Activated CD4-positive, alpha-beta T cell treated with anti-CD3 and anti-CD28 coated beads, Interleukin-2, amount 50 U/mL, for 24 hours (primary cell): ENCODE results near the gene TCEA3.

Experiments used
- DNase-seq, 2 donors: peaks; one replicate each; pipeline ENCODE4 v3.0.0-alpha.2; 2020; ENCODE audit warnings: low read depth in 1 of 2, low spot score in 1 of 2

TCEA3 gene

DNA sequence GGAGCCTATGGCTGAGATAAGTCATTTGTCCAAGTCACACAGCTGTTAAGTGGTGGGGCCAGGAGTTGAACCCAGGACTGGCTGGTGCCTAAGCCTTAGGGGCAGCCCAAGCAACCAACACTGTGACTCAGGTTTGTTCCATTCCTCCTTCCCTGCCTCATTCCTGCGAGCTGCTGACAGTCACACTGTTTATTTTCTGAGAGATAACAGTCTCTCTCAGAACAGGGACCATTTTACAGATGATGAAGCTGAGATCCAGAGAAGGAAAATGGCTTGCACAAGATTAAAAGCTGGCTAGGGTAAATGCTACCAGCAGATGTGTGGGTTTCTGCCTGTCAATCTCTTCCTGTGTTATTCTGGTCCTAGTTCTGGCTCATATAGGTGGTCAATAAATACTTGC, 24.3 kb upstream of the TCEA3 start:
- DNase-seq = no peak

DNA sequence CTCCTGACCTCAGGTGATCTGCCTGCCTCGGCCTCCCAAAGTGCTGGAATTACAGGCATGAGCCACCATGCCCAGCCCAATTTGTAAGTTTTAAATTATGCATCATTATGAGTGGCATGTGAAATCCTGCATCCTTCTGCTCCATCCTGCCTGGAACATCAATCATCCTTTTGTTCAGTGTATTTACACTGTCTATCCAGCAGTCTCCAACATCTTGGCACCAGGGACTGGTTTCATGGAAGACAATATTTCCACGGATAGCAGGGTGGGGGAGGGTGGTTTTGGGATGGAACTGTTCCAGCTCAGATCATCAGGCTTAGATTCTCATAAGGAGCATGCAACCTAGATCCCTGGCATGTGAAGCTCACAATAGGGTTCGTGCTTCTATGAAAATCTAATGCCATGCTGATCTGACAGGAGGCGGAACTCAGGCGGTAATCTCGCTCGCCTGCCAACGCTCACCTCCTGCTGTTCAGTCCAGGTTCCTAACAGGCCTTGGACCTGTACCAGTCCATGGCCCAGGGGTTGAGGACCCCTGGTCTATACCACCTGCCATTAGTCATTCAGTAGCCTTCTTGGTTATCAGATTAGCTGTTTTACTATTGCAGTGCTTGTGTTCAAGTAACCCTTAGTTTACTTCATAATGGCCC, 22.2 kb upstream of the TCEA3 start:
- no peak for DNase-seq

DNA sequence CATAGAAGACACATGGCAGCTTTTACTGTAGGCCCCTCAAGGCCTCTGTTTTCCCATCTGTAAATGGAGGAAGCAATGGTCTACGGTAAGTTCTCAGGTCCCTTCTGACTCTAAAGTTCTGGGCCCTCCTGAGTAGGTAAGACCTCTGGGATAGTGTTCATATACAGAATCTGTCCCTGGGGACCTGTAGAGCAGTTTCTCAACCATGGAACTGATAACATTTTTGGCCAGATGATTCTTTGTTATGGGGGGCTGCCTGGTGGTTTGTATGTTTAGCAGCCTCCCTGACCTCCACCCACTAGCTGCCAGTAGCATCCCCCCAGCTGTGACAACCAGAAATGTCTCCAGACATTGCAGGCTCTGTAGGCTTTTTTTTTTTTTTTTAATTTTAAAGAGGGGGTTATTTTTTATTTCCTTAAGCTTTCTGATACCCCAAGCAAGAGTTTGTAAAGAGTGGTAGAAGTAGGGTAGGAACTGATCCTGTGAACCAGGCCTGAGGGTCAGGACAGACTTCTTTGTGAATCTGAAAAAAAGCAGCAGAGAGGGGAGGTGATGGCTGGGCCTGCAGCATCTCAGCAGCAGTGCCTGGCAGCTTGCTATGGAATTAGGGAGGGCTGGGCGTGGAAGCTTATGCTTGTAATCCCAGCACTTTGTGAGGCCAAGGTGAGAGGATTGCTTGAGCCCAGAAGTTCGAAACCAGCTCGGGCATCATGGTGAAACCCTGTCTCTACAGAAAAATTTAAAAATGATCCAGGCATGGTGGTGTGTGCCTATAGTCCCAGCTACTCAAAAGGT, 20.2 kb upstream of the TCEA3 start:
- no peak for DNase-seq

DNA sequence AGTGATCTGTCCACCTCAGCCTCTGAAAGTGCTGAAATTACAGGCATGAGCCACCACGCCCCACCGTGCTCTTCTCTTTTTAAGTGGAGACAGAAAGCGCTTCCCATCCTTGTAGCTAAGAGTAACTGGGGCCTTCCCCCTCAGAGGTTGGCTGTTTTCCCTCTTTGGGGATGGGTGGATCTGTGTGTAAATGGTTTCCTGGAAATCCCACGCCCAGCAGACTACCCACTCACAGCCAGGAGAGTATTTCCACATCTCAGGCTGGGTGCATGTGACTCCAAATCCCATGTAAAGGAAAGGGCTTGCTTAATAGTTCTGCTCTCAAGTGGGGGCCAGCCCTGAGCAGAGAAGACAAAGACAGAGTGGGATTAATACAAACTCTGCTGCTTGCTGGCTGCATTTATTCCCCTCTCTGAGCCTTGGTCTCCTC, 19.6 kb upstream of the TCEA3 start:
- DNase-seq = no peak

DNA sequence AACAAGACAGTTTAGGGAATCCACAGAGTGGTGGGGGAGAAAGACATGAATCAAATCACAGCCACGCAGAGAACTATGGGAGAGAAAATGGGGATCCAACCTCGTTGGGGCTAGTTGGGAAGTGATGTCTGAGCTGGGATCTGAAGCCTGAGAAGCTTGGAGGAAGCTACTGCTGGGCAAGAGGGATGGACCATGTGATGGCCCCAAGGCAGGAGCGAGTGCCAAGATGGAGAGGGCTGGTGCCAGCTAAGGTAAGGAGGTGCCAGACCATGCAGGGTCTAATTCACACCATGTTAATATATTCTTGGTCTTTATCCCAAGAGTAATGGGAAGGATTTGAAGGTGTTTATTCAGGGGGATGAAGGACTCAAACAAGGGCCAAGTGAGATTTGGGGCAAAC, 18.2 kb upstream of the TCEA3 start:
- no peak for DNase-seq

DNA sequence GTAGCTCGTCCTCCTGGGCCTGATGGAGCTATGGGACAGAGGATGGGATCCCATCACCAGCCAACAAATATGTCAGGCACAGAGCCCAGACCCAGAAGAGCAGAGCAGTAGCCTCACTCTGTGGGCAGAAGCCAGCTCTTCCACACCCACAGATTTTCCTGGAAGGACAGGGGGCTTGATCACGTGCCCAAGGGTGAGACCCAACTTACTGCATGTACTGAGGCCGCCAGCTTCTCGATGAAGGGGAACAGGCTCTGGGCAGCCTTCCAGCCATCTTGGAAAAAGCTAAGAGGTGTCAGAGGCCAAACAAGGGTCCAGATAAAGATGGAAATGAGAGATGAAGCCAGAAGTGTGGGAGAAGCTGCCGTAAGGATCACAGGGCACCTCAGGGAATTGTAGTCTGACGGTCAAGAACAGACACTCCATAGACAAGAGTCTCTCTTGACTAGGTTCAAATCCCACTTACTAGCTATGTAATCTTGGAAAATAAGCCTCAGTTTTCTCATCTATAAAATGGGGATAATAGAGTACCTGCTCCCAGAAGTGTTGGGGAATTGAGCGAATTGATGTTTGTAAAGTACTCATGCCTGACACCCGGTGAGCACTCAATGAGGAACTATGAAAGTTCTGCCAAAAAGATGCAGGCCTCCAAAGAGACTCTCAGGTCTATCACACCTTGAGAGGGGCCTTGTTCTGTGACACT, 17.0 kb upstream of the TCEA3 start:
- DNase-seq = no peak

DNA sequence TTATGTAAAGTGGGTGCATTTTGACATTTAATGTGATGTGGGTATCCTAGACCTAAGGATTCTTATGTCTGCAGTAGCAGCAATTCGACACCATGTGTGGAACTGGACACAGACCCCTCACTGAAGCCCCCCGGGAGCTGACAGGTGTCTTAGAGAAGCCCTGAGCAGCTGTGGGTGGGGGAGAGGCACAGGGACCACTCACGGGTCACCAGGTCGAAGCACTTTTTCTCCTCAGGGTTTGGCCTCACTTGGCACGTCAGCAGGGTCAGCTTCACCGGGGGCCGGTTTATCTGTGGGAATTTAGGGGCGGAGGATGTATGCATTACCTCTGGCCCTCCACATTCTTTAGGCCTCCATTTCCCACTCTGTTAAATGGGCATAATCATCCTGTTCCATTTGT, 14.0 kb upstream of the TCEA3 start:
- no peak for DNase-seq

DNA sequence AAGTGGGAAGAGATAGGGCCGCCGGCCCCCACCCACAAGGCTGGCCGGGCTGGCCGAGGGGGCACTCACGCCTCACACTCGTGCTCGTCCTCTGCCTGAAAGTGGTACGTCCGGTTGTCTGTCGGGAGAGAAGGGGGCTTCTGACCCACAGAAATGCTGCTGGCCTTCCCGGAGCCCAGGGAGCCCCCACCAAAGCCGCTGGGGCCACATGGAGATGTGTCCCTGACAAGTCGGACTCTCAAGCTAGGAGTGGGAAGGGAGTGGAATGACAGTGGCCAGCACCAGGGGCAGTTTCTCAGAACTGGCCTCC, 12.8 kb upstream of the TCEA3 start:
- no peak for DNase-seq

DNA sequence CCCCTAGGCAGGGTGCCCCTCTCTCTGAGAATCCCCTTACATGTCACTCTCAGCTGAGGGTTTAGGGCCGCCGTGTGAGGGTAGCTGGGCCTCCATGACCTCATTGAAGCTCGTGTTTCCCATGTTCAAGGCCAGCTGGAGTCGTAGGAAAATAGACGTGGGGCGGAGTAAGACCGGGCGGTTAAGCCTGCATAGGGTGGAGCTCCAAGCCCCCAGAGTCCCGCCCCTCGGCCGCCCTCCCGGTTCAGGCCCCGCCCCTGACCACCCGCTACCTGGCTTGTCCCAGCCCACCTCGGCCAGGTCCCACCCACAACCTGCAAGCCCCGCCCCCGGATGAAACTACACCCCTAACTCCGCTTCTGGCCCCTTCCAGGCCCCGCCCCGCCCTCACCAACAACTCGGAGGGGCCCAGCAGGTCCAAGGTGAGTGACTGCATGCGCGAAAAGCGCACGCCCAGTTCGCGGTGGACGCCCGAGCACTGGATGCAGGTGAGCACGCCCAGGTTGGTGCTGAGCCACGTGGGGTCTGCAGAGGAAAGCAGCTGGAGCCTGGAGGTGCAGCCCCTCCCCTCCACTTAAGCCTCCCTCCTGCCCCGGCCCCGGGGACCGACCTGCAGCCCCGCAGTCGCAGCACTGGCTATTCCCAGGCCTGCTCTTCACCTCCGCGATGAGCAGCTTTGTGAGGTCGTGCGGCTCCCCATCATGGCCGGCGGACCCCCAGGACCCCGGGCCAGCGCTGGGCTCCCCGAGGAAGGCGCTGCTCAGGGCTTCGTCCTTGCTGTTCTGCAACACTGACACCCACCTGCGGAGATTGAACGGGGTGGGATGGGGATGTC, 12.2 kb upstream of the TCEA3 start:
- no peak for DNase-seq

DNA sequence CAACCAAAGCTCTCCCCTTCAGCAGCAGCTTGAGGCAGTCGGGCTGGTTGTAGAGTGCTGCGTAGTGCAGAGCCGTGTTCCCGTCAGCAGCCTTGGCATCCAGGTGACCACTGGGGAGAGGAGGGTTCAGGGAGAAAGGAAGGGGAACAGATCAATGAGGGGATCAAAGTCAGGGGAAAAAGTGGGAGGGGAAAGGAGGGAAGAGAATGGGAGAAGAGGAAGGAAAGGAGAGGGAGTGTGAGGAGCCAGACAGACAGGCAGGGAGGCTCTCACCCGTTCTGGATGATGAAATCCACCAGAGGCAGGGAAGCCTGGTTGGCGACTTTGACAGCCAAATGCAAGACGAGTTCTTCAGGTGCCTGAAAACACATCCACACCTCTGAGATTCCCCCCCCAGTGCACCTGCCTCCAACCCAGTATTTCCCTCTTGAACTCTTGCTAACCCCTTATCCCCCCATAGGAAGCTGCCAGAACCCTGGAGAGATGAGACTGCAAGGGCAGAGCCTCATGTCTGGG, 9.8 kb upstream of the TCEA3 start:
- no peak for DNase-seq

DNA sequence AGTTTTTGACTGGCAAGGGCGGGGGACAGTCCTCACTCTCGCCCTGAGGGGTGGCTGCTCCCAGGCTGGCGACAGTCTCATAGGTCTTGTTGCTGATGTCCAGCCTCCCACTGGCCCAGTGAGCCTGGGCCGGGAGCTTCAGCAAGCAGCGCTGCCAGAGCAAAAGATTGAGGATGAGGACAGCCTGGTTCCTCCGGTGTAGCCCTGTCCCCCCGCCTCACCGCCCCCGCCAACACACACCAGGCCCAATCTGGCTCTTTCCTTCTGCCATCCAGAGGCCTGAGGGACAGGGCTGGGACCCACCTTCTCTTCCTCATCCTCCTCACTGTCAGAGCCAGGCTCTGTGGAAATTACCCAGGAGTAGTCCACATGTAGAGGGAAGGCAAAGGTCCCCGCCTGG, 8.6 kb upstream of the TCEA3 start:
- DNase-seq = no peak

DNA sequence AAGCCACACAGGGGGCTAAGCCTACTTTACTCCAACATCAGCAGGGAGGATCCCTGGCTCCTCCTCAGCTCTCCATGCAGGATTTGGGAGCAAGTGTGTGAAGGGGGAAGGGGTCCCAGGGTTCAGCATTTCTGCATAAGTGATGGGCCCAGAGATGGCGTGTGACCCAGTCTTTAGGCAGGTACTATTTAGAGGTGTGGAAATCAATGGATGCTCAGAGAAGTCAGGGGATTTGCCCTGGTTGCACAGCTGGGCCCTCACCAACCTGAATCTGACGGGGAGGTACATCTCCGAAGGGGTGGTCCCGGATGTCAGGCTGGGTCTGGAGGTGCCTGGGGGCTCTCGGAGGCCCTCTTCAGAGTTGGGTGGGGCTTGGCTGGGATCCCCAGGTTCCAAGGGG, 6.9 kb upstream of the TCEA3 start:
- no peak for DNase-seq

DNA sequence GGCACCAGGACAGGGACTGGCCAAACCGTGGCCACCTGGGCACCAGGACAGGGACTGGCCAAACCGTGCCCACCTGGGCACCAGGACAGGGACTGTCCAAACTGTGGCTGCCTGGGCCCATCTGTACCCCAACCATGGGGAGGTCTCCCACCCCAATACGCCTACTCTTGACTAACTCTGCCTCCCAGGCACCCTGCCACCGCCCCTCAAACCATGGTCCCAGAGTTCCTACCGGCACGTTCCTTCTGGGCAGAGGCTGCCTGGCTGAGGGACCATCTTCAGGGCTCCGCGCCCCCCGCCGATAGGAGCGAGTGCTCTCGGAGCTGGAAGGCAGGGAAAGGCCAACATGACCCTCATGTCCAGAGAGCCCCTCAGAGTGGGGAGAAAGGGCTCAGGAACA, 6.3 kb upstream of the TCEA3 start:
- DNase-seq = no peak

DNA sequence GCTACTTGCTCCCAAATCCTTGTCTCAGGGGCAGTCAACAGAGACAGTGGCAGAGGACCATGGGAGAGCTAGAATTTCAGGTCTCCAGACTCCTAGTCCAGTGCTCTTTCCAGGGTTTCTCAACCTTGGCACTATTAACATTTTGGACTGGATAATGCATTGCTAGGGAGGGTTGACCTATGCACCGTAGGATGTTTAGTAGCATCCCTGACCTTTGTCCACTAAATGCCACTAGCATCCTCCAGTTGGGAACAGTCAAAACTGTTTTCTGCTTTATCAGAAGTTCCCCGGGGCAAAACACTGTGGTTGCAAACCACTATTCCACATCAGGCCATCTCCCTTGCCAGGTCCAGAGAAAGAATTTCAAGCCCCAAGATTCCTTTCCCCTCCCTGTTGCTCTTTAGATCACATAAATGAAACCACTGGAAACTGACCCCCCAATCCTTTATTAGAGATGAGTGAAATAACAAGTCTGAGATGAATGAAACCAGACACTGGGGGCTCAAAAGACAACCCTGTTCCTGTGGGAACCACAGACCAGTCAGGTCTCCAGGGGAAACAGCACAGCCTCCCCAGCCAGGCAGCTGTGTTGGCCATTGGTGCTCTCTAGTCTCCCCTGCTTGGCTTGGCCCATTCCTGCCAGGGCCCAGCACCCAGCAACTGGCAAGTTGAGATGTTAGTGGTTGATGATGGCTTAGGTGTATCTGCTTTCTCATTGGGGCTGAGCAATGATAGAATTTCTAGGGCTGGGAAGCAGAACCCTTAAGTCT, 3.8 kb upstream of the TCEA3 start:
- DNase-seq = no peak

DNA sequence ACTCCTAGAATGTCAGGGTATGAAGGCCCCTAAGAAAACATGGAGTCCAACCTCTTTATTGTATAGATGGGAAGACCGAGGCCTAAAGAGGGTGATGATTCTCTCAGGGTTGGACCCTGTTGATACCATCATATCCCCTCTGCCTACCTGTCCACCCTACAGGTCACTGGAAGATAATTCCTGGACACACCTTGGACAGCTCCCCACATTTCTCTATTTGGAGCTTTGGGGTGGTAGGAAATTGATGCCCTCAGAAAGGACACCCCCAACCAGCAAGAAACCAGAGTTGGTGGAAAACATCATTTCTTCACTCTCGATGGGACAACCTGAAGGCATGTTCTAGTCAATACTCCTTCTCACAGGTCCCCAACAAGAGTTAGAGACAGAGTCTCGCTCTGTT, 3.0 kb upstream of the TCEA3 start:
- no peak for DNase-seq

DNA sequence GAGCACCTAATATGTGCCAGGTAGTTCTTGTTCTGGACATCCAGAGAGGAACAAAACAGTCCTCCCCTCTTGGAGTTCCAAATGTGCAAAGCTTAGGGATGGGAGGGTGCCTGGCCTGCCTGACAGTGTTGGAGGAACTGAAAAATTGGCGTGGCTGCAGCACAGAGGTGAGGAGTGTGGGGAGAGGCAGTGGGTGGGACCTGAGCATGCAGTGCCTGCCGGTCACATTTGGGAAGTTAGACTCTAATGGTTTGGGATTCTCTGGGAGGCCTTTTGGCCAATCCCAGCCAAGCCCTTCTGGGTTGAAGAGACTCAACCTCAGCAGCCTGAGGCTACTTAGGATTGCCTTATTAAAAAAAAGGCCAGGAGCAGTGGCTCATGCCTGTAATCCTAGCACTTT, 2.3 kb upstream of the TCEA3 start:
- DNase-seq = no peak

DNA sequence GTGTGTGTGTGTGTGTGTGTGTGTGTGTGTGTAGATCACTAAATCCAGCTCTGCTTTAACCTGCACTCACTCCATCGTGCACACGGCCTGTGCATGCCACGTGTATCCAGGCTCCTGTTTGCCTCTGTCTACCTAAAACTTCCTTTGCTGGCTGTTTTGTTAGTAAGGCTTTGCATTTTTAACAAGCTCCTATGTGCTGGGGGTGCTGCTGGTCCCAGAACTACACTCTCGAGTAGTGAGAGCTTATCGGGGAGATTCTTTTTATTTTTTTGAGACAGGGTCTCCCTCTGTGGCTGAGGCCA, 596 bp upstream of the TCEA3 start:
- no peak for DNase-seq

DNA sequence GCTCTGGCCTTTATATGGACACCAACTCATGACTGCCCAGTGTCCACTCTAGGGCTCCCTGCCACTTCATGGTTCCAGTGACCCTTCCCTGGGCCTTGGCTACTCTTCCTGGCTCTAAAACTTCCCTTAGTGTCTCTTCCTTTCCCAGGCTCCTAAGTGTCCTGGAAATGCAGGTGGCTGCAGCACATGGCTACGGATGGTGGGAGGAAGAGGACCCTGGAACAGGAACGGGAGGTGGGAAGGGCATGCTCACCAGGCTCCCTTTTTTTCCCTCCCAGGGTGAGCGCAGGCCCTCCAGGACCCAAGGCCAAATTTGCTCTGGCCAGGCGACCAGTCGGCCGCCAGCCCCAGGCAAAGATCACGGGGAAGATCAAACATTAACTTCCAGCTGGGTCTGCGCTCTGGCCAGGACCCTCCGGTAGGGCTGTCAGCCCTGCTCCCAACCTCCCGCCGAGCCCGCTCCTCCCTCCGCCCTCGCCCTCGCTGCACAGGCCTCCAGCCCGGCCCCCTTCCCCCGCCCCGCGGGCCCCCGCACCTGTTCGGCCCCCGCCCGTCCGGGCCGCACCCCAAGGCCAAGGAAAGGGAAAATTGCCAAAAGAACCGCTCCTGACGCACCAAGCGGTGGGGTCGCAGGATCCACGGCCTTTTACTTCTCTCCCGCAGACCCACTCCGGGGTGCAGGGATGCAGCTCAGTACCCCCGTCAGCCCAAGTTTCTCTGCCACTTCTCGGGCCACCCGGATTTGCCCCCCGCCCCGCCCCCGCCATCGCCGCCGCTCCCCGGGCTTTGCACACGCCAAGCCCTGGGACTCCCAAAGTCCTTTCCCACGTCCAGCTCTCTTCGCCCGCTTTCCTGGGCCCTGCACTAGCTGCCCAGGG, 894 bp downstream of the TCEA3 start:
- no peak for DNase-seq

DNA sequence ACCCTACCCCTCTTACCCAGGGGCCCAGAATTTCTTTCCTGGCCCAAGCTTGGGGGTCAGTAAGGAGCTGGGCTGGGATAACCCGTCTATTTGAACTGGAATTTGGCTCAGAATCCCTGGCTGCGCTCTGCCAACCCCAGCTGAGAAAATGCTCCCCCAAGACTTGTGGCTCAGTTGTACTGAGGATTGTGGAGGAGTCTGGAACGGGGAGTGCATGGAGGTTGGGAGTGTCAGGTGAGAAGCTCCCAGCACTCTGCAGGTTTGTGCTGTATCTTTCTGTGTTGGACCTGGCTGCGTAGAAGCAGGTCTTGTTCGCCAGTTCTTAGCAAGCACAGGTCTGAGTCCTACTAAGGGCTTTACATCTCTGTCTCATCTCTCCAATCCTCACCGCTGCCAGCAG, 1.6 kb downstream of the TCEA3 start:
- no peak for DNase-seq
